OCI-LY7 (cell line): ENCODE results near the gene NAV2.

Source experiments
- EZH2phosphoT487 ChIP-seq: fragments of 200-600 bp; sonication (generic); IDR thresholded peaks from 2 replicates; pipeline ENCODE4 v1.6.1; 2018; ENCODE audit warnings: low read depth, borderline replicate concordance, mild to moderate bottlenecking, mixed run types, antibody characterized with exemption, low read length, moderate library complexity, mixed read lengths
- TF ChIP-seq, protein P1 (sequence below): fragments of 200-600 bp; sonication (generic); conservative IDR thresholded peaks from 2 replicates; pipeline ENCODE4 v1.5.1; 2014; ENCODE audit warnings: mild to moderate bottlenecking, antibody characterized with exemption, low read length, moderate library complexity, mixed read lengths

DNA sequence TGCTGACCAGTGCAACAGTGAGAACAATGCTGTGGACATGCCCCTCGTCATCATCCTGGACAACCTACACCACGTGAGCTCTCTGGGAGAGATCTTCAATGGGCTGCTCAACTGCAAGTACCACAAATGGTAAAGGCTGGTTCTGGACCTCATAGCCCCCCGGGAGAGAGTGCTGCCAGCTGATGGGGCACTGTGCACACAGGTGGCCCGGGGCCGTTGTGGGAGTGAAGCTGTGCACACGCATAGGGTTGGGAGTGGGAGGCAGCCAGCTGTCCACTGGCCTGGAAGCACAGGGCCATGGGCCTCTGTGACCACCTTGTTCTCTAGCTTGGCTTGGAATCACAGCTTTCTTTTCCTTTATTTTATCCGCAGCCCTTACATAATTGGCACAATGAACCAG, 390.6 kb downstream of the NAV2 start:
- TF ChIP-seq, protein P1, sequence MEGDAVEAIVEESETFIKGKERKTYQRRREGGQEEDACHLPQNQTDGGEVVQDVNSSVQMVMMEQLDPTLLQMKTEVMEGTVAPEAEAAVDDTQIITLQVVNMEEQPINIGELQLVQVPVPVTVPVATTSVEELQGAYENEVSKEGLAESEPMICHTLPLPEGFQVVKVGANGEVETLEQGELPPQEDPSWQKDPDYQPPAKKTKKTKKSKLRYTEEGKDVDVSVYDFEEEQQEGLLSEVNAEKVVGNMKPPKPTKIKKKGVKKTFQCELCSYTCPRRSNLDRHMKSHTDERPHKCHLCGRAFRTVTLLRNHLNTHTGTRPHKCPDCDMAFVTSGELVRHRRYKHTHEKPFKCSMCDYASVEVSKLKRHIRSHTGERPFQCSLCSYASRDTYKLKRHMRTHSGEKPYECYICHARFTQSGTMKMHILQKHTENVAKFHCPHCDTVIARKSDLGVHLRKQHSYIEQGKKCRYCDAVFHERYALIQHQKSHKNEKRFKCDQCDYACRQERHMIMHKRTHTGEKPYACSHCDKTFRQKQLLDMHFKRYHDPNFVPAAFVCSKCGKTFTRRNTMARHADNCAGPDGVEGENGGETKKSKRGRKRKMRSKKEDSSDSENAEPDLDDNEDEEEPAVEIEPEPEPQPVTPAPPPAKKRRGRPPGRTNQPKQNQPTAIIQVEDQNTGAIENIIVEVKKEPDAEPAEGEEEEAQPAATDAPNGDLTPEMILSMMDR = no peak
- TF ChIP-seq EZH2phosphoT487 = no peak
